Sciatic nerve (tissue), 2 donors: ENCODE results near the gene TMEM61. TPM values are rescaled to one million over a fixed set of nuclear protein-coding genes. Genes with fewer than 3 reads are reported as not detected.
"Not testable (repeated sequence)": the region's sequence is repeated elsewhere in the genome, so short reads cannot be mapped to it uniquely, and the experiment has no call there.

Experiments used
- ATAC-seq: fragments of 200-7000 bp; cut with Tn5 transposase; one replicate; pipeline ENCODE4 v1.9.1; 2020; ENCODE audit warnings: mild to moderate bottlenecking, moderate library complexity
- DNase-seq: peaks from one replicate; pipeline ENCODE4 v3.0.0-alpha.2; 2020; ENCODE audit warnings: low spot score
- intact Hi-C: fragments of 100-400 bp; cut with DNase I; formaldehyde crosslinking; loops from one replicate; pipeline ENCODE4 v1.14.2; 2022
- total RNA-seq: library from RNA; stranded (reverse); fragmentation: NEBNext Ultra II Directional; extraction: Animal tissue kit (Norgen Biotek cat#: 25700); gene quantifications from one replicate; pipeline ENCODE4 v1.2.1, GENCODE V29; 2021
- donor health status: DM: no; HTN: no; CAD: no.
- donor health status: DM: no; HTN: no; CAD: no.

Gene TMEM61
- total RNA-seq, 1 donor from 2014 or later, result not detected

- ATAC-seq, result no peak
- intact Hi-C loops, result no loop called here
- DNase-seq, result no peak
These were observed 25.1 kb upstream of the TMEM61 start for GRCh38 chr1:54955359-54955758.

GRCh38 chr1:54956726-54957125 lies 23.7 kb upstream of the TMEM61 start:
- intact Hi-C loops, result no loop called here
- DNase-seq (no peak), ATAC-seq (no peak)

DNA sequence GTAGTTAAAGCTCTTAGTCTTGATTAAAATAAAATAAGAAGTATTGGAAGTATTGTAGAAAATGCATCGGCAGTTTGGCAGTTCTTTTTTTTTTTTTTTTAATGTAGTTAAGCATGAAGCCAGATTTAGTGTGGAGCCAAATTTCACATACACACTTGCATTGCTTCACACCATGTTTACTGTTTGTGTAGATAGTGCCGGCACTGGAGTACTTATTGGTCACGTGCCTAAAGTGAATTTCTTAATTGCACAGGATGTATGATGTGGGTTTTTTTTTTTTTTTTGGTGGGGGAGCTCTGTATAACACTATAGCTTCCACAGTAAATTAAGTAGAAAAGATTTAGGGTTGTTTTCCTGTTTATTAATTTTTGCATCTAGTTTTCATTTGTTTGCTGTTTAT lies 21.2 kb upstream of the TMEM61 start:
- ATAC-seq (no peak), DNase-seq (no peak)
- intact Hi-C loops, result no loop called here

DNA sequence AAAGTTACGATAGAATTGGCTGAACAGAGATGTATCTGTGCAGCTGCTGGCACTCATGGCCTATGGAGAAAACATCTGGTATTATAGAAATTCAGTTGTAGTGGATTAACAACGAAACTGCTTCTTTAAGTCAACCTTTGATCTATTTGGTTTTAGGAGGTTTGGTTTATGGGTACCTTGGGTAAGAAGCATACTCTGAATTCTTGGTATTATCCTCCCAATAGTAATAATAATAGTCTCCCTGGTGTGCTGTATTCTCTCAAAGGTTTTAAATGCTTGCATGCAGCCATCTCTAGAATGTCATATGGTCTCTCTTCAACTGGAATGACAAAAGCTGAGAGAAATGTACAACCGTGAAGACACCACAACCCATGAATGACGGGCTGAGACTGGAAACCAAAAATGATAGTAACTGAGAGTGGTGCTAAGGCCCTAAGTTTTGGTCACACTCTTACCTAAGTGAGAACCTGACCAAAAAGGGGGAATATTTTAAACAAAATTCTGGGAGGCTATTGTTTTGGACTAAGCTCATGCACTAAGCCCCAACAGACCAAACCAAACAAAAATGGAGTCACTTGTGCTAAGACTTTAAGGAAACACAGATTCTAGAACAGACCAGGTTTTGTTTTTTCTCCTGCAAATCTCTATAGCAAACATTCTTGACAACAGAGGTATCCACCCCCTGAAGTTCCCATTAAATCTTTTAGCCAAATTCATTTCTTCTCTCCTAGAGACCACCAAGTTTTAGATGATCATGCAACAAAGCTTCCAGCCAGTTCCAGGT lies 17.6 kb upstream of the TMEM61 start:
- intact Hi-C loops, result no loop called here

DNA sequence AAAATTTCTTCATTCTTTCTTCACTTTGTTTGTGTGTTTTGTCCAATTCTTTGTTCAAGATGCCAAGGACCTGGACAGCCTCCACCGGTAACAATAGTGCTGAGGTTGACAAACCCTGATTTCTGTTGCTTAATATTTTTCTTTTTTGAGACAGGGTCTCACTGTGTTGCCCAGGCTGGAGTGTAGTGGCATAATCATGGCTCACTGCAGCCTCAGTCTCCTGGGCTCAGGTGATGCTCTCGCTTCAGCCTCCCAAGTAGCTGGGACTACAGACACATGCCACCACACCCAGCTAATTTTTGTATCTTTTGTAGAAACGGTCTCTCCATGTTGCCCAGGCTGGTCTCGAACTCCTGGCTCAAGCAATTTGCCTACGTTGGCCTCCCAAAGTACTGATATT lies 16.6 kb upstream of the TMEM61 start:
- ATAC-seq, DNase-seq, intact Hi-C loops: not testable (repeated sequence)

More for the DNA sequence above, 17.6 kb upstream of the TMEM61 start:
- DNase-seq (no peak), ATAC-seq (no peak)

DNA sequence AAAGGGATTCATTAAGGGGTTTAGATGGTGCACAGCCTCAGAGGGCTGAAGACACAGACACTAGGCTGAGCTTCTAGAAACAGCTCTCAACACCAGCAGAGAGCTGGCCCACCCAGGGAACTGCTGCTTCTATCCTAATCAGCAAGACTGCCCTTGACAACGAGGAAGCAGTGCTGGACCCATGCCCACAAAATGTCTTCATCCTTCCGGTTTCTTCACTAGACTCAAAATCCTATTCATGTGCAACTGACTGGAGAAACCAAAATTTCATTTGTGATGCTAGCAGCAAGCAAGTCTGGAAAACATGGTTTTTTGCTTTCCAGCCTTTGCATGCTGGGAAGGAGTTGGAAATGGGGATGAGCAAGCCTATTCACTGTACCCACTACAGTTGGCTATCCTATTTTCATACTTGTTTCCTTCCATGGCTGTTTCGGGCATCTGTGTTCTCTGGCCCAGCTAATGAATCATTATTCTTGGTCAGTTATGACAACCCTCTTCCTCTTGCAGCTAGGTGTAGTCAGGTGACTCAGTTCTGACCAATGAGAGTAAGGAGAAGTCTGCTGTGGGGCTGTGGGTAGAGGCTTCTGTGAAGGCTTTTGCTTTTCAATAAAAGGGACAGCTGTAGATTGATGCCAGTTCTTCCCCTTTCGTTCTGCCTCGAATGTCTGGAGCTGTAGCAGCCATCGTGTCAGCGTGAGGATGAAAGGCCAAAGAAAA lies 14.6 kb upstream of the TMEM61 start:
- intact Hi-C loops, result no loop called here
- DNase-seq (peak; percentile 76), ATAC-seq (no peak)

GRCh38 chr1:54967372-54967771 lies 13.1 kb upstream of the TMEM61 start:
- DNase-seq, result no peak

DNA sequence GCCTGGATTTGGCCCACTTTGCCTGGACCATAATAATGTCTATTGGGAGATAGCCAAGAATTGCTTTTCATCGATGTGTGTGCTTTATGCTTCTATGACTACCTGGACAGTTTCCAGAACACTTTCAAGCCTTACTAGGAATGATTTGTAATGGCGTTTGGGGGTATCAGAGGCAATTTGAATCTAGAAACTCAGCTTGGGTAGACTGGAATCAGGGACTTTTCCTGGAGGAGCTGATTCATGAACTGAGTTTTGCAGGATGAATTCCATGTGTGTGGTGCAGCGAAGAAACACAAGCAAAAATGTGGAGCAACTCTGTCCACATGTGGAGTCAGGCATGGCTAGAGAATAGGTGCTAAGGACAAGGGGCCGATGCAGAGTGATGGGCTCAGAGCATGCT lies 11.9 kb upstream of the TMEM61 start:
- intact Hi-C loops, result no loop called here
- ATAC-seq (no peak), DNase-seq (no peak)

More at GRCh38 chr1:54967372-54967771, 13.1 kb upstream of the TMEM61 start:
- ATAC-seq, result no peak
- intact Hi-C loops, result no loop called here

GRCh38 chr1:54969879-54970278 lies 10.5 kb upstream of the TMEM61 start:
- DNase-seq (no peak), ATAC-seq (no peak)
- intact Hi-C loops, result no loop called here

- ATAC-seq (no peak), DNase-seq (no peak)
- intact Hi-C loops, result no loop called here
These were observed 9.5 kb upstream of the TMEM61 start for GRCh38 chr1:54970901-54971300.

DNA sequence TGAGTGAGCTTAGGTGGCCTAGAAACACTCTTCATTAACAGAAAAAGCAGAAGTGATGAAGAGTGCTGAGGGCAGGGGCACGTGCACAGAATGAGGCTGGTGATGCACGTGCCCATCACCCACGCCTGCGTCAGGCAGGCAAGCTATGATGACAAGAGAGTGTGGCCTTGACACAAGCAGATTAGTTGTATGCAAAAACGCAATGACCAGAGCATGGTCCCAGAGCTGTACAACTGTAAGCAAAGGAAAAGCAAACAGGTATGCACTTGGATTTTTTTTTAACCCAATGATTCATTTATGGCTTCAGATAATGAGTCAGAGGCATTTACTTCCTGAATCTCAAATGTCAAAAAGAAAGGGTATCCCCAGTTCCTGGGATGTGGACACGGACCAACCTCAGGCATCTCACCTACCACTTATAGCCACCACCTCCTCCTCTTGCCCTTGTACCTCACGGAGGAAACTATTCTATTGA lies 9.1 kb upstream of the TMEM61 start:
- intact Hi-C loops, result no loop called here
- DNase-seq (no peak), ATAC-seq (no peak)

- intact Hi-C loops, result no loop called here
- no peak for DNase-seq
- ATAC-seq, result no peak
These were observed 8.0 kb upstream of the TMEM61 start for GRCh38 chr1:54972436-54972835.

GRCh38 chr1:54973205-54973921 lies 7.1 kb upstream of the TMEM61 start:
- DNase-seq (no peak), ATAC-seq (peak; percentile 89)
- intact Hi-C loops, result no loop called here

- intact Hi-C loops, result no loop called here
- DNase-seq (no peak), ATAC-seq (no peak)
These were observed 4.9 kb upstream of the TMEM61 start for GRCh38 chr1:54975356-54976108.

- DNase-seq (no peak), ATAC-seq (no peak)
- intact Hi-C loops, result no loop called here
These were observed 3.7 kb upstream of the TMEM61 start for GRCh38 chr1:54976747-54977146.

- ATAC-seq, result no peak
- DNase-seq, result no peak
- intact Hi-C loops, result no loop called here
These were observed 2.7 kb upstream of the TMEM61 start for GRCh38 chr1:54977533-54978297.

GRCh38 chr1:54978528-54979326 lies 1.7 kb upstream of the TMEM61 start:
- intact Hi-C loops, result no loop called here
- ATAC-seq (no peak), DNase-seq (no peak)
